ENCODE results near the gene HPGD. TPM values are rescaled to one million over a fixed set of nuclear protein-coding genes. Genes with fewer than 3 reads are reported as not detected.

Gene HPGD
- total and polyA plus RNA-seq, 2 of the 4 experiments (the other 2 are of a cell fraction): not detected

GRCh38 chr4:174485025-174485424, 37.3 kb downstream of the HPGD start:
- Histone ChIP-seq H3K23ac (ENCODE audit: low read depth, low read length) (no peak overlapping the region), H3K27ac (ENCODE audit: insufficient read depth, low read length) (no peak overlapping the region), H3K56ac (ENCODE audit: extremely low read depth, insufficient read depth, low read length) (no peak overlapping the region), H3K9ac (ENCODE audit: low read depth, low read length) (no peak overlapping the region), H2BK120ac (ENCODE audit: low read depth, low read length) (no peak overlapping the region), H3K27me3 (ENCODE audit: control insufficient read depth, insufficient read depth, low read length) (no peaks in the 10 kb centered on the region), H3K79me1 (ENCODE audit: low read depth in 1 of 2, low read length in 2 of 2) (no peaks in the 10 kb centered on the region), H3K18ac (ENCODE audit: low read depth, low read length) (no peak overlapping the region), H2BK15ac (ENCODE audit: low read depth, low read length) (no peak overlapping the region), H3K9me3 (ENCODE audit: control insufficient read depth, insufficient read depth, low read length) (0 out of 2 replicates have a peak, but pooled peaks cover 2% of the 10 kb centered on the region), H3K4ac (ENCODE audit: low read depth, low read length) (no peak overlapping the region), H3K9me1 (ENCODE audit: insufficient read depth, low read length) (no peaks in the 10 kb centered on the region), H3K4me1 (ENCODE audit: control insufficient read depth, insufficient read depth, low read length) (no peaks in the 10 kb centered on the region), H2AFZ (replicated peaks; ENCODE audit: low read length, poor library complexity) (no peak overlapping the region), H4K91ac (ENCODE audit: insufficient read depth, low read depth, low read length) (no peak overlapping the region), H4K8ac (ENCODE audit: low read depth in 2 of 2, low read length in 2 of 2) (no peak overlapping the region), H2BK5ac (ENCODE audit: low read depth, low read length, poor library complexity, severe bottlenecking) (no peak overlapping the region), H3K4me3 (ENCODE audit: insufficient read depth, low read depth, low read length) (no peak overlapping the region), H3K4me2 (ENCODE audit: low read depth, low read length) (no peak overlapping the region), H3K14ac (replicated peaks; ENCODE audit: low read depth, low read length) (no peak overlapping the region), H2BK20ac (ENCODE audit: low read depth, low read length) (no peak overlapping the region), H2AK9ac (replicated peaks; ENCODE audit: low read depth, low read length, poor library complexity) (no peak overlapping the region), H3K36me3 (ENCODE audit: control insufficient read depth, insufficient read depth, low read length) (no peaks in the 10 kb centered on the region), H2AK5ac (ENCODE audit: low read depth, low read length) (no peak overlapping the region), H4K20me1 (ENCODE audit: insufficient read depth, low read length) (no peaks in the 10 kb centered on the region), H4K5ac (ENCODE audit: low read depth, low read length) (no peak overlapping the region)
- BruUV-seq (replicated peaks): no TSS peak
- intact Hi-C loops (cut with micrococcal nuclease): no loop called here
- DNase-seq (no peak), ATAC-seq (ENCODE audit: low read depth) (no peak)
- ChIA-PET POLR2A (ENCODE audit: unreplicated experiment) (no interaction called here), CTCF (no interaction called here)
- dilution Hi-C loops (cut with HindIII; ENCODE audit: low sequenced_read_pairs, unreplicated experiment): no loop called here
- no CpG with 5 or more reads among the region's 5 CpGs for WGBS, 2 experiments (ENCODE audit: extremely low coverage in 2 of 2, insufficient read length in 1 of 2)
- in situ Hi-C loops (cut with MboI; ENCODE audit: low sequenced_read_pairs): no loop called here
- TF ChIP-seq BHLHE40 (IDR thresholded peaks at IDR 0.05; ENCODE audit: low read depth, low read length) (no peak), RFX5 (IDR thresholded peaks at IDR 0.05; ENCODE audit: low read depth, low read length) (no peak)
